Measurements from ENCODE around the gene HIGD2A.

The HIGD2A gene, protein sequence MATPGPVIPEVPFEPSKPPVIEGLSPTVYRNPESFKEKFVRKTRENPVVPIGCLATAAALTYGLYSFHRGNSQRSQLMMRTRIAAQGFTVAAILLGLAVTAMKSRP

DNA sequence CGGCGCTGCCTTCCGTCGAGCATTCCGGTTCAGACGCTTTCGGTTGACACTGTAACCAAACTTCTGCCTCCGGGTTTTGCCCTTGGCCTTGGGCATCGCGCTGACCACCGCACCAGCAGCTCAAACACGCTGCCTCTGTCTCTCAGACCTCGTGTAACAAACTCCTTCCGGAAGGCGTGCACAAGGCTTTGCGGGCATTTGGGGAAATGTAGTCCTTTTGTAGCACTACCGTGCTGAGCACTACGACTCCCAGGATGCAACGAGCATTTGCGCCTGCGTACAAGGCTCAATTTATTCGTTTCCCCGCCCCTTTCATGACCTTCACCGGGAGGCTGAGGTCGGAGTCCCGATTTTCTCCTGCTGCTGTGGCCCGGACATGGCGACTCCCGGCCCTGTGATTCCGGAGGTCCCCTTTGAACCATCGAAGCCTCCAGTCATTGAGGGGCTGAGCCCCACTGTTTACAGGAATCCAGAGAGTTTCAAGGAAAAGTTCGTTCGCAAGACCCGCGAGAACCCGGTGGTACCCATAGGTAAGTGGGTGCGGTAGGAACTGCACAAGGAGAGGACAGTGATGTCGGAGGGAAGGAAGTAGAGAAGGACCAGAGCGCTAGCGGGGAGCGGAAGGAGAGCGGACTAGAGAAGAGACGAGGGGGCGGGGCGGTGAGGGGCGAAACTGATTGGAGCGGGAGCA is at the start of gene HIGD2A, which contains the start of gene NOP16:
TSS of gene HIGD2A (plus strand) at position 308 of the 691 bp plus-strand sequence. CDS start at position 377, 69 bp downstream.
TSS of gene NOP16 (minus strand) at position 155 of the 691 bp plus-strand sequence. CDS start at position 96, 59 bp downstream.
- peak; percentile 98 for DNase-seq

DNA sequence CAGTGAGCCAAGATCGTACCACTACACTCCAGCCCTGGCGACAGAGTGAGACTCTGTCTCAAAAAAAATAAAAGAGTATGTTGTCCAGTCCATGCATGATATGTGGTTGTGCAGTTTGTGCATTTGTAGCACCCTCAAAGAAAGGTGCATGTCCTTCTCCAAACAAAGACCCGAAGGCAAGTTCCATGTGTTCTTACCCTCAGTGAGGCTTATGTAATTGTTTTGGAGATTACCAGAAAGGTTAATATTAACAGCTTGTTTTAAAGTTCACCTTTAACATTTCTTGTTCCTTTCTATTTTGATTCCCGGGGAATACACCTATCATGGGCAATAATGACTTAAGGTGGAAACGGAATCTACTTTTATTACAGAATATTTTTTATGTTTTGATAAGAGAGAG is 49.2 kb upstream of the HIGD2A start:
- no peak for DNase-seq

DNA sequence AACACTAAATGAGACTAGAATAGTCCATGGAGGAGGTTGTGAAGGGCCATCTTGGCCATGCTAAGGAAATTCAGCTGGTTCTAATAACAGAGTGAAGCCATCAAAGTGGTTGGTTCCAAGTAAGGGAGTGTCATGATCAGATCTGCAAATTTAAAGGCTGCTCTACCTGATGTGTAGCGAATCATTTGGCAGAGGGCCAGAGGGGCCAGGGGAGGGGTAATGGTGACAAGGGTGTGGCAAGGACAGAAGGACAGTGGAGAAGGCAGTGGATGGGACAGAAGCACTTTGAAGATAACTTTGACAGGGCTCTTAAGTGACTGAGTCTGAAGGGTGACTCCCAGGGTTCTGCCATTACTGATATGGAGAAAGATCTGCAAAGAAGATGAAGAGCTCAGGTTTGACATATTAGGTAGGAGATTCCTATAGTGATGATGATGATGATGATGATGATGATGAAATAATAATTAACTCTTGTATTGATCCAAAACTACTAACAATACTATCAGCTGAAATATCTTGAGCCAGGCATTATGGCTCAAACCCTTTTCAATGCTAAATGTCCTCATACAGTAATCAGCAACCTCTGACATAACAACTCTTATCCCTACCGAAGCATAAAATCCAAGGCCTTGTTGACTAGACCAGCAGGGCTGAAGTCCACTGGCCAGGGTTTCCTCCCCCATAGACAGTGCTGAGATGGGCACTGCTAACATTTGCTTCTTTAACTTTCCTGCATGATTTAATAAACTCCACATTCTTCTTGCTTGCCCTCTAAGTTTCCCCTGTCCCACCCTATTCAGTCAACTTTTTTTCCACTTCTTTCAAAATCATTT is 47.0 kb upstream of the HIGD2A start:
- DNase-seq, result no peak

DNA sequence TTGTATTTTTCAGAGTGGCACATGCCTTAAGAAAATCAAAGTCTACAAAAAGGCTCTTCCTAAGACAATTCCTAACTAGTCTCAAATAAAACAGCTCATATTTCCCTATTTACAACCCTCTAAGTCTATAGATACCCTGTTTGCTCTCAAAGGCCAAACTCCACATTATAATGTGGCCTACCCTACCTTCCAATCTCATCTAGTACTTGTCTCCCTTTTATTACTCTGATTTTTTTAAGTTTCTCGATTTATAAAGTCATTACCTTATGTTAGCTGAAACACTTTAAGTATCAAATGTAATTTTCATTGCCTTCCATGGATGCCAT is 46.4 kb upstream of the HIGD2A start:
- no peak for DNase-seq

DNA sequence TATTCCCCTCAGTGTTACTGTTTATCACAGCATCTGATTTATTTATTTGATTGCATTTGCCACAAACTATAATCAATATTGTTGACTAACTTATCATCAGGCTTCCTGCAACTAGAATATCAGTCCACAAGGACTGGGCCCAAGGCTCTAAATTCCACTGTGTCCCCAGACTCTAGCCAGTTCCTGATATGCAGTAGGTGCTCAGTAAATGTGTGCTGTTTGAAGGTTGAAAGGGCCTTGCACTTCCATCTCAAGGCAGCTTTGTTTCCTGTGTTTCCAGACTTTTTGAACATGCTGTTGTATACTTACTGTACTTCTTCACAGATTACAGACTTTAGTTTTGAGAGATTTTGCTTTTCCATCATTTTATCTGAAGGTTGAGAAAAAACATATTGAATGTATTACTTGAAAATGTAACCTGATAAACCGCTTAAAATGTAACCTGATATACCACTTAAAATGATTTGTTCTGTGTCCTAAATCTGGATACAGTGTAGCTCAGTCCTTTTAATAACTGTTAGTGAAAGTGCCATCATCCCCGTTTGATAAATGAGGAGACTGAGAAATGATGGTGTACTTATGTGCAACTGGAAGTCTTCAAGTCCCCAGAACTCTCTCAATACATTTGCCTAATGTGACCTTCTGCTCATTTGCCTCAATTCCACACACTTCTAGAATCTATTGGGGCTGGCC is 45.6 kb upstream of the HIGD2A start:
- DNase-seq, result no peak

DNA sequence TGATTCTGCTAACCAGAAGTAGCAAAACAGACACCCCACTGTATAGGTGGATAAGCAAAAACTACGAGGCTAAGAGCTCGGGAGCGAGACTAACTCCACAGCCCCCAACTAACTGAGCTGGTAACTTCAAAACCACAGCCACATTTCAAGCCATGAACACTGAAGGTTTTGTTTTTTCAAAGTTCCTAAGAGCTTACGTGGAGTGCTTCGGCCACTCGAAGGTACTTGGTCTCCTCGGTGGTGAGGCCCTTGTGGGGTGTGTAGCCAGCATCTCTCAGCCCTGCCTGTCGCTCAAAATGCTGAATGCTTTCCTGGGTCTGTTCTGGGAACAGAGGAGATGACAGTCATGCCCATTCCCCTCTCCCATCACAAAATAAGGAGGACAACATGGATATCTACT is 38.1 kb upstream of the HIGD2A start:
- no peak for DNase-seq

DNA sequence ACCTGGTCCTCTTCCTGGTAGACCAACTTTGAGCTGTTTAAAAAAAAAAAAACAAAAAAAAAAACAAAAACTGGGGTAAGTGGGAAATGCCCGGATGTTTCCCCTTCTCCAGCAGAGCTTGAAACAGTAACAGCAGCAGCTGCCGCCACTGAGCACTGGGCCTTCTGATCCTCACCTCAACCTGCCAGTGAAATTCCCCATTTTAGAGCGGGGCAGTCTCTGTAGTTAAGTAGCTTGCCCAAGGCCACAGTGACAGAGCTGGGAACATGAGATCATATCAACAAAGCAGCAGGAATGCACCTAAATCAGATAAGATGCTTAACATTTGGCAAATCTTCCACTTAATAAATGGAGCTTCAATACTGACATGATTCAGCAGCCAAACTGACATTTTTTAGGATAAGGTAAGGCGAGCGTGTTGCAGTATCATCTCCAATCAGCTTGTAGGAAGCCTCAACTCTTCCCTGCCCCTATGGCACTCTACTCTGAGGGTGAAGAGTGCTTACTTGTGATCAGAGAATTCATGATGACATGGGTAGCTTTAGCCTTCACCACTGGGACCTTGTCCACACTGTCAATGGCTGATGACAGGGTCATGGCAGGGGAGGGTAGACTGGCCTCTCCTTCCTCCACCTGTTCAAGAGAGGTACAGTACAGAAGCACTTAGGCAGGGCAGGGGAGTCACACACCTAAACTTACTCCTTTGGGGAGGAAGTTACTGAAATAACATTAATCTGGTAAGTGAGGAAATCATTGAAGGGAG is 36.3 kb upstream of the HIGD2A start:
- no peak for DNase-seq

DNA sequence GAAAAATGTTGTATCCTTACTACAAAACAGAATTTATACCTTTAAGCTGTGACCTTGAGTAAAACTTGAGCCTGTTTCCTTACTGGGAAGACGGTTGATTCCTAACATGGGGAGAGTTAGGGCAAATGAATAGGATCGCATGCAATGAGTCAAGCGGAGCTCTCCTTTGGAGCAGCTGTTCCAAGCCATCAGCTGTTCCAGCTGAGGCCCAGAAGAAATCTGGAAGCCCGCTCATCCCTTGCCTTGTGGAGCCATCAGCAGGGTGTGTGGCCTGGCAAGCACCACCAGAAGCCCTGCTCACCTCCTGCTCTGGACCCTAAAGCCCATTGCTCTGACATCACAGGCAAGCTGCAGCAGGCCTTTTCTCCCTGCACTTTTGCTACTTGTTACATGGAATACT is 35.0 kb upstream of the HIGD2A start:
- no peak for DNase-seq

DNA sequence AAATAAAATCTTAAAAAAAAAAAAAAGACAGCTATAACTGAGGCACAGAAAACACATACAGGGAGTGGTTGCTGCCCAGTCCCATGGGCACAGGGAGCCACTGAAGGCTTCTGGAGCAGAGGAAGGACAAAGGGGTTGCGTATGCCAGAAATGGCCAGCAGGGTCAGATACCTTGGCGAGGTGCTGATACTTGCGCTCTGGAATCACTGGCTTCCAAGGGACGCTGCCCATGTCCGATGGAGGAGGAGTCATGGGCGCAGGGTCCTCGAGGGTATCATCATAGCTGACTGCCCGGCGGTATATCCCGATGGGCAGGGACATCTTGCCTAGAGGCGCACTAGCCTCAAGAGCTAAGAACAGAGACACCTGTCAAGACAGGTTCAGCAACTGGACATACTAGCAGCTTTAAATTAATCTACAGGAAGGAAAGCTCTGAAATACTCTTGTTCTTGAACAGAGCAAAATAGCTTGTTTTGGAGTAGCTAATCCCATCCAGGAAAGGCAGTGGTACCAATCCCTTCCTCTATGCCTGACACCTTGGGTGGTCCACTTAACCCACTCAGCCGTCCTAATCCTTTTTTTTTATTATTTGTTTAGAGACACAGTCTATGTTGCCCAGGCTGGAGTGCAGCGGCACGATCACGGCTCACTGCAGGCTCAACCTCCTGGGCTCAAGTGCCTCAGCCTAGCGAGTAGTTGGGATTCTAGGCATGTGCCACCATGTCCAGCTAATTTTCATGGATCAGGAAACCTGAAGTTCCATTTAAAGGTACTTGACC is 33.0 kb upstream of the HIGD2A start:
- no peak for DNase-seq

DNA sequence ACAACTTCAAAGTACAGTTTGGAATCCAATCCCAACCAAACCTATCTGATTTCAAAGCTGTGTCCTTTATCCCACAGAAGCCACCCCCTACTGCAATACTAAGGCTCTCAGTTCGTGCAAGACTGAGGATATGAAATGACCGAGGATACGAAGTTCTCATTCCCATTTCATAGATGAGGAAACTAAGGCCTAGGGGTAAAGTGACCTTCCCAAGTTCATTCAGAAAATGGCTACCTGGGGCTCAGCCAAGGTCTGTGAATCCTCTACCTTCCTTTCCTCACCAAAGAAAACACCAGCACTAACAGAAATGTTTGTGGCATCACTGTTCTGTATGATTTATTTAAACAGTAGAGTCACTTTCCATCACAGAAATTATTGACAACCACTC is 32.4 kb upstream of the HIGD2A start:
- no peak for DNase-seq

DNA sequence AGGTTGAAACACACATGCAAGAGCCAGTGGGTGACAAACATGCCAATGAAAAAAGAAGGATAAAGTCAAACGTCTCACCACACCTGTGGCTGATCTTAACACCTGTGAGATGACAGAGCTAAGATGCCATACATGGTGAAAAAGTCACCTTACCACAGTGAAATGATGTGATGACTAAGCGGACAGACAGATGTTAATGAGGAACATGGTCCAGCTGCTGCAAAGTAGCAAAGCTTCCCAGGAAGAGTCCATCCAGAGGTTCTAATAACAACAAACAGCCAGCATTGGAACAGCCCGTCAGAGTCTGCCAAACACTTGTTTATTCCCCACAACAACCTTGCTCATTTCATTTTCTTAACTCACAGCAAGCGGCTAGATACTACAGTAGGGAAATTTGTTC is 28.9 kb upstream of the HIGD2A start:
- DNase-seq, result no peak

DNA sequence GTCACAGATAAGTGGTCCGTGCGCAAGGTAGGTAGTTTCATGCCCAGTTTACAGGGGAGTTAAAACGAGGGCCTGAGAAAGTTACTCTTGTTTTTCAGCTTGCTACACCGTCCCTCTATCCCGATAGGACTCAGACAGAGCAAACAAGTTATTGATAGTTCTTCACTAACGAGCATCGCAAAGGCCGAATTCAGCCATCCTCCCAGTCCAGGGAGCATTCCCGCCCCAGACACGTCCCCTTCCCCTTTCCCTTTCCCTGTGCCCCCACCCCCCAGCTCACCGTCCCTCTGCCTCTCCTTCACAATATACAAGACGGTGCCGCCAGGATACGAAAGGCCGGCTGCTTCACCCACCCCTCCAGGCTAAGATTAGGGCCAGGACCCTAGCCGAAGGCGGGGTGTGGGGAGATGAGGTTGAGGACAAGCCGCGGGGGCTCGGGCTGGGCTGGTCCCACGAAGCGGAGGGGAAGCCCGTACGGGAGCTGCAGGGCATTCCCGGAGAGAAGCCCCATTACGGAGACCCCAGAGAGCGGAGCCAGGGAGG is 27.6 kb upstream of the HIGD2A start:
- no peak for DNase-seq

DNA sequence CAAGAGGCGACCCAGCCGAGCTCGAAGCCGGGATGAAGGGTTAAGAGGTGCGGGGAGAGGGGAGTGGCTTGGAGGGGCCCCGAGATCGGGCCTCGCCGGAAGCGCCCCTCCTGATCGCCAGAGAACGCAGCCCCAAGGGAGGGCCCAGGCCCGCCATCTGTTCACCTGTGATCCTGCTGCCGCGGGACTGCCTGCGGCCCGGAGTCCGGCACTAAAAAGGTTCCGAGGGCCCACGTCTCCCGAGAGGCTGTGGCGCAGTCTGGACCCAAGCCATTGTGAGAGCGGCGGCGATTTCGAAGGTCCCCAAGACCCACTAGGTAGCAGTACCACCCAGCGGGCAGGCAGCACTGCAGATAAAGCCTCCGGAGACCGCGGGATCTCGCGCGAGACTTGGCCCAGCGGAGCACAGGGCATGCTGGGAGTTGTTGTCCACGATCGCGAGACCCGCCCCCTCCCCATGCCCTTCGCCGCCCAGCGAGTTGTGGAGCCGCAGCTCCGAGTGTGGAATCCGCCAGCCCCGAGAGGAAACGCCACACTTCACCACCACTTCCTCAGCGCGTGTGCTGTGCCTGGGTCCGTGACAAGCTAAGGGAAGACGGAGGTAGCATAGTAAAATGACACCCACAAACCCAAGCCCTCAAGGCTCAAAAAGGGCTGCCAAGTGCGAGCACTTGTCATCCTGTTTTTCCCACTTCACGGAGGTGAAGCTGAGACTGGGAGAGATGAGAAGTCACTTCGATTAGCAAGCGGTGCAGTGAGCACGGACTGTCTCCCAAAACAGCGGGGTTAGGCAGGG is 26.9 kb upstream of the HIGD2A start, which contains the start of gene KIAA1191:
TSS of gene KIAA1191 (minus strand) at position 328 of the 796 bp plus-strand sequence. CDS start 2,256 bp downstream, outside the sequence.
- DNase-seq, result peak; percentile 94

DNA sequence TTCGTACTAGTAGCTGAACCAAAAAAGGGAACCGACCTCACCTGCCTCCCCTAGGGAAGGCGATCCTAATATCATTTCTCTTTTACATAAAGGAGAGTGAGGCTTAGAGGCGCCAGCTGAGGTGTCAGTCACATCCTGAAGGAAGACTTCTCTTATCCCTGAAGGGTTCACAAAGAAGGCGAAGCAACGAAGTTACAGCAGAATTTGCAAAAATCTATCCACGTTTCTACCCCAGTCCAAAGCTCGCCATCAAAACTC is 26.4 kb upstream of the HIGD2A start:
- no peak for DNase-seq

DNA sequence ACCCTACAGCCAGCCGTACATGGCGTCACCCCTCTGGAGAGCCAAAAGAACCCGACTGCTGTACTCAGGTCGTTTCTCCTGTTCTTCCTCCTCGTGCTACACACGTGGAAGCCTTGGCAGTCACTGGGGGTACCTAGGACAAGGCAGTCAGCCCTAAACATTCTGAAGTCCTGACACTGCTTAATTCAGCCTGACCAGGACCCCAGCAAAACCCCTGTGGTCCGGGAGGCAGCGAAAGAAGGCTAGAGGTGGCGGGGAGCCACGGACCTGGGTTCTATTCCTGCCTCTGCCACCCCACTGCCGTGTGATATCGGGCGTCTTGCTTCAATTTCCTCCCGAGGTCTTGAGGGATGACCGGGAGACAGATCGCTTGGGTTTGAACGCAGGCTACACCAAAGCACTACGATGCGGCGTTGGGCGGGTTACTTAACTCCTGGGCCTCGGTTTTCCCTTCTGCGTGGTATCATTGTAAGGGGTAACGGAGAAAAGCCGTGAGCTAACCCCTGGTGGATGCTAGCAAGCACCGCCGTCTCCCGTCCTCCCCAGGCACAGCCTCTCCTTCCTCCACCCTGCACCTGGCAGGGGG is 23.7 kb upstream of the HIGD2A start:
- DNase-seq, result no peak

DNA sequence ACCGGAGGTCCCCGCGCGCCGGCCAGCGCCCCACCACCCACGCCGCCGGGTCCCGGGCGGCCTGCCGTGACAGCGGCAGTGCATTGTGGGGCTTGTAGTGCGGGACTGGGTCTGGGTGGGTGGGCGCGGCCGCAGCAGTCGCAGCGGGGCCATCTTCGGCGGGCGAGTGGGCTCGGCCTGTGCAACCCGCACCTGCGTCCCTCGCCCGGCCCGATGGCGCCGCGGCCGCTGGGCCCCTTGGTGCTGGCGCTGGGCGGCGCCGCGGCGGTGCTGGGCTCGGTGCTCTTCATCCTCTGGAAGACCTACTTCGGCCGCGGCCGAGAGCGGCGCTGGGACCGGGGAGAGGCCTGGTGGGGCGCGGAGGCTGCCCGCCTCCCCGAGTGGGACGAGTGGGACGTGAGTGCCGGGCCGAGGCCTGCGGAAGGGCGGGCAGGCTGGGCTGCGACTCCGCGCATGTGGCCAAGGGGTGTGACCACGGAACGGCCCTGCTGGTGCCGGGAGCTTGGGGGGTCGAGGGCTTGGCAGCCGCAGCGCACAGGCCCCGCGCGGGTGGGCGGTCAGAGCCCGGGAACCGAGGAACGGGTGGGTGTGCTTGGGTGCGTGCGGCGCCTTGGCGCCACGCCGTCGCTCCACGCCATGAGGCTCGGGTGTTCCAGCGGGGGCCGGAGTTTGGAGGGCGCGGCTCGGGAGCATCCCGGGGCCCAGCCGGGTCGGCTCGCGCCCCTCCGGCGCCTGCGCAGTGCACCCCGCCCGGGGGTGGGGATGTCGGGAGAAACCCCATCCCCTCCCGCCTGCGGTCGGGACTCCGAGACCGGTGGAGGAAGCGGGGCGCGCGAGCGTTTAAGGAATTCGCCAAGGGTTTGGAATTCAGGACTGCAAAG is 23.0 kb upstream of the HIGD2A start, which contains the start of gene ARL10:
TSS of gene ARL10 (plus strand) at position 137 of the 881 bp plus-strand sequence. CDS start at position 214, 77 bp downstream.
- peak; percentile 84 for DNase-seq

DNA sequence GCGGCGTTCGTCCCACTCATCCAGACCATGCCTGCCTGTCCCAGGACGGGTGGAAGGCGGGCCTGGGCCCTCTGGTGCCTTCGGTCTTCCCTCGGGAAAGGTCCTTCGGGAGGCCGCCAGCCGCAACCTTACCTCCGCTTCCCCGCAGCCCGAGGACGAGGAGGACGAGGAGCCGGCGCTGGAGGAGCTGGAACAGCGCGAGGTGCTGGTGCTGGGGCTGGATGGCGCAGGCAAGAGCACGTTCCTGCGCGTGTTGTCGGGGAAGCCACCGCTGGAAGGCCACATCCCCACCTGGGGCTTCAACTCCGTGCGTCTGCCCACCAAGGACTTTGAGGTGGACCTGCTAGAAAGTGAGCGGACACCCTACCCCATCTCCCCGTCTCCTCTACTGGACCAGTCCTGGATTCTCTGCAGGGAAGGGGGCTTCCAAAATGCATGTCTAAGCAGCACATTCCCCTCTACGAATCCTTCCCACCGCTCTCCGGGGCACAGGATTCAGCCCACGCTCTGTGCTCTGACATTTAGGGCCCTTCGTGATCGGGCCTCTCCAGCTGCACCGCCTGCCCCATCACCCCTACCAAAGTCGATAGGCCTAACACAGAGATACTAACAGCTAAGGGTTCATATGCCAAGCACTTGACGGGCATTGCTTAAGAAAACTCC is 22.2 kb upstream of the HIGD2A start:
- DNase-seq, result no peak

DNA sequence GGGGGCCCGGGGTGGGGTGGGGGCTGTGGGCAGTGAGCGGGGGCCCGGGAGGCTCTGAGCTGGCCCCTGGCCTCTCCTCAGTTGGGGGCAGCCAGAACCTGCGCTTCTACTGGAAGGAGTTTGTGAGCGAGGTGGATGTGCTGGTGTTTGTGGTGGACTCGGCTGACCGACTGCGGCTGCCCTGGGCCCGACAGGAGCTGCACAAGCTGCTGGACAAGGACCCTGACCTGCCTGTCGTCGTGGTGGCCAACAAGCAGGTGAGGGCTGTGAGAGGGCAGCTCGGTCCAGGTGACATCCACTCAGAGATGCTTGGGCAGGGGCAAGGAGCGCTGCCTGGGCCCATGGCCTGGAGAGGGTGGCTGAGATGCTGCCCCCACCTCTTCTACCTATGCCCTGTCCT is 19.8 kb upstream of the HIGD2A start:
- DNase-seq, result no peak
